Measurements from ENCODE around the gene DDX56.
"Not testable (repeated sequence)": the region's sequence is repeated elsewhere in the genome, so short reads cannot be mapped to it uniquely, and the experiment has no call there.

The DDX56 gene

DNA sequence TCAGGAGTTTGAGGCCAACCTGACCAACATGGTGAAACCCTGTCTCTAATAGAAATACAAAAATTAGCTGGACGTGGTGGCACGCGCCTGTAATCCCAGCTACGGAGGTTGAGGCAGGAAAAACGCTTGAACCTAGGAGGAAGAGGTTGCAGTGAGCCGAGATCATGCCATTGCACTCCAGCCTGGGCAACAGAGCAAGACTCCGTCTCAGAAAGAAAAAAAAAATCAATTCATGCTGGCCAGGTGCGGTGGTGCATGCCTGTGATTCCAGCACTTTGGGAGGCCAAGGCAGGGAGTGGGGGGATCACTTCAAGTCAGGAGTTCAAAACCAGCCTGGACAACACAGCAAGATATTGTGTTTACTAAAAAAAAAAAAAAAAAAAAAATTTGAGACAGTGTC is 23.5 kb upstream of the DDX56 start:
- DNase-seq (ENCODE audit: low read depth in 2 of 2): not testable (repeated sequence)

DNA sequence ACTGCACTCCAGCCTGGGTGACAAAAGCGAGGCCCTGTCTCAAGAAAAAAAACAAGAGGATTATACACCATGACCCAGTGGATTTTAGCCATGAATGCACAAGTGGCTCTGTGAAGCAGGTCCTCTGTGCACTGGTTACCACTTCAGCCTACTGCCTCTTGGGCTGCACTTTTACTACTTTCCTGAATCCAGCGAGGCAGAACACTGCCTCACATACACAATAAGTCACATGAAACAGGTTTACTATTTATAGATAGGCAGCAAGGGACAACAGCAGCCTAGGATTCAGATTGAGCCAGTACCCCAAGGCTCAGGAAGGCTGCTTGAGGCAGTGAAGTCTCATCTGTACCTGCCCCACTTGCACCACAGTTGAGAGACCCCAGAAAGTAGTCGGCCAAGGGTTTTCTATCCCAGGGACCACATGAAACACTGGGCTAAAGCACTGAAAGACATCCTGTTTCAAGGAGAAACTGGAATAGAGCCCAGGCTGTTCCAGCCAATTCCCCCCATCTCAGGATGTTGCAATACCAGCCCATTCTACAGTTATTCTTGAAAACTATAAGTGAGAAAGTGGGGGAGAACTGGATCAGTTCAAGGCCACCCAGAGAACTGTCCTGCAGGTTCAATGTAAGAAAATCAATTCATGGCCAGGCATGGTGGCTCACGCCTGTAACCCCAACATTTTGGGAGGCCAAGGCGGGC is 22.4 kb upstream of the DDX56 start:
- no peak for DNase-seq (ENCODE audit: low read depth in 2 of 2)

DNA sequence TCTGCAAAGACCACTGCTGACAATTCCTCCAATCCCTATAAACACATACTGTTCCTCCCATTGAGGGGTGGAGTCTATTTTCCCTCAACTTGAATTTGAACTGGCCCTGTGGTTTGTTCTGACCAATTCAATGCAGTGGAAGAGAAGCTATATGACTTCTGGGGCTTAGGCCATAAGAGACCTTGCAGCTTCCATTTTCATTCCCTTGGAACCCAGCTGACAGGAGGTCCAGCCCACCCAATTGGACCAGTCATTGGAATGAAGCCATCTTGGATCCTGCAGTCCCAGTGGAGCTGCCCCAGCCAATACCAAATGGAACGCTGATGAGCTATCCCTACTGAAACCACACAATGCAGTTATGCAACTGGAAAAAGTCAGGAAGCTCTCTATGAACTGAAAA is 17.2 kb upstream of the DDX56 start:
- DNase-seq (ENCODE audit: low read depth in 2 of 2): no peak

DNA sequence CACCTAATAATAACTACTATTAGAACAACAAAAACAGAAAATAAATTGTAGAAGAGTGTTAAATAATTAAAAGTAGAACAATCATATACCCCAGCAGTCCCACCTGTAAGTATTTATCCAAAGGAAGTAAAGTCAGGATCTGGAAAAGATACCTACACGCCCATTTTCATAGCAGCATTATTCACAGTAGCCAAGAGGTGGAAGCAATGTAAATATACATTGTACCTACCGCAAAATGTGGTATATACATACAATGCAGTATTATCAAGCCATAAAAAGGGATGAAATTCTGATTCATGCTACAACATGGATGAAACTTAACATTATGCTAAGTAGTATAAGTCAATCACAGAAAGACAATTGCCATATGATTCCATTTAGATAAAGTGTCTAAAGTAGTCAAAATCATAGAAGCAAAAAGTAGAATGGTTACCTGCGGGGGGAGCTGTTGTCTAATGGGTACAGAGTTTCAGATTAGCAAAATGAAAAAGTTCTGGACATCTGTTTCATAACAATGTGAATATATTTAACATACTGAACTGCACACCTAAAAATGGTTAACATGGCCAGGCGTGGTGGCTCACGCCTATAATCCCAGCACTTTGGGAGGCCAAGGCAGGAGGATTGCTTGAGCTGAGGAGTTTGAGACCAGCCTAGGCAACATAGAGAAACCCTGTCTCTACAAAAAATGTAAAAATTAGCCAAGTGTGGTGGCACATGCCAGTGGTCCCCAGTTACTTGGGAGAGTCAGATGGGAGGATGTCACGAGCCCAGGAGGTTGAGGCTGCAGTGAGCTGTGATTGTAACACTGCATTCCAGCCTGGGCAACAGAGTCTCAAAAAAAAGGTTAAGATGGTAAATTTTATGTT is 14.4 kb upstream of the DDX56 start:
- DNase-seq (ENCODE audit: low read depth in 2 of 2): peak in 1 of 2 donors; percentile 39

DNA sequence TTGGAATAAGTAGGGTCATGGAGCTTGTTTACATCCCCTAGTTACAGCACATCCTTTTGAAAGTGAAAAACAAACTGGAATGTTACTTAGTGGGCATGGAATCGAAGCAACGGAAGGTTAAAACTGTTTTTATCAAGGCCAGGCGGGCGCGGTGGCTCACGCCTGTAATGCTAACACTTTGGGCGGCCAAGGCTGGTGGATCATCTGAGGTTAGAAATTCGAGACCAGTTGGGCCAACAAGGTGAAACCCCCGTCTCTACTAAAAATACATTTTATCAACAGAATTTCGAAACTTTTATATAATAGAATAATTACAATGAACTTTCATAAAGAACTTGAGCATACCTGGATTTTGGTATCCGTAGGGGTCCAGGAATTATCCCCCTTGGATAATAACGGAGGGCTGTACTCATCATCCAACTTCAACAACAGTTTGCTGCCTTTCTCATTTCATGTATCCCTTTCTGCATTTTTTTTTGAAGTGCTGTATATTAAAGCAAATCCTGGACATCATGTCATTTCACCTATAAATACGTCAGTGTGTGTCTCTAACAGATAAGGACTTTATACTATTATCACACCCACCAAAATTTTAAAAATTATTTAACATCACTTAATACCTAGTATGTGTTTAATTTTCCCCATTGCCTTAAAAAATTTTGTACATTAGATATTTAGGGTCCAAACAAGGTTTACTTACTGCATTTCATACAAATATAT is 9.6 kb upstream of the DDX56 start:
- no peak for DNase-seq (ENCODE audit: low read depth in 2 of 2)

DNA sequence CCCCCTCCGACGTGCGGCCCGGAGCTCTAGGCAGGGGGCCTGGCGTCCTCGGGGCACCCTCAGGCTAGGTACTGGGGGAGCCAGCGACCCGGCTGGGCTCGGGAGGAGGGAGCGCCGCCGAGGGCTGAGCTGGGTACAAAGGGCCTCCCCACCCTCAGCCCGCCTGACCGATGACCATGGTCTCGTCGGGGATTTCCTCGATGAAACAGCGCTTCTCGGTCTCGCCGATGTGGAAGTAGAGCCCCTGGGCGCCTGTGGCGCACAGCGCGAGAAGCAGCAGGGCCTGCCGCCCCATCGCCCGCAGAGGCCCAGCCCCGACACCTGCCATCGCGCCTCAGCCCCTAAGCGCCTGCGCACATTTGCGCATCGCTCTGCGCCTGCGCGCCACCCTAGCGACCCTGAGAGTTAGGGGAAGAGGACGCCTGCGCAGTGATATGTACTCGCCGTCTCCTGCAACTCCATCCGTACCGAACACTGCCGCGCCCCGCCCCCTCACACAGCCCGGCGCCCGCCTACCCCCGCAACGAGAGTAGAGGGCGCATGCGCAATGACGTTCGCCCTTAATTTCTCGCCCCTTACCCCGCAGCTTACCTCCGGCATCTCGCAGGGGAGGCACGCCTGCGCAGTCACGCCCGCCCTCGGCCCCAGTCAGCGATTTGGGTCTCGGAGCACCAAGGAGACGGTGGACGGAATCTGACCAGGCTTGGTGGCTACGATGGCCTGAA is 8.3 kb upstream of the DDX56 start, which contains the start of gene TMED4:
TMED4 (minus strand) TSS at position 353 of the 725 bp plus-strand sequence; CDS start at position 328, 25 bp downstream.
- DNase-seq (ENCODE audit: low read depth in 2 of 2): peak; percentile 99 to 100

DNA sequence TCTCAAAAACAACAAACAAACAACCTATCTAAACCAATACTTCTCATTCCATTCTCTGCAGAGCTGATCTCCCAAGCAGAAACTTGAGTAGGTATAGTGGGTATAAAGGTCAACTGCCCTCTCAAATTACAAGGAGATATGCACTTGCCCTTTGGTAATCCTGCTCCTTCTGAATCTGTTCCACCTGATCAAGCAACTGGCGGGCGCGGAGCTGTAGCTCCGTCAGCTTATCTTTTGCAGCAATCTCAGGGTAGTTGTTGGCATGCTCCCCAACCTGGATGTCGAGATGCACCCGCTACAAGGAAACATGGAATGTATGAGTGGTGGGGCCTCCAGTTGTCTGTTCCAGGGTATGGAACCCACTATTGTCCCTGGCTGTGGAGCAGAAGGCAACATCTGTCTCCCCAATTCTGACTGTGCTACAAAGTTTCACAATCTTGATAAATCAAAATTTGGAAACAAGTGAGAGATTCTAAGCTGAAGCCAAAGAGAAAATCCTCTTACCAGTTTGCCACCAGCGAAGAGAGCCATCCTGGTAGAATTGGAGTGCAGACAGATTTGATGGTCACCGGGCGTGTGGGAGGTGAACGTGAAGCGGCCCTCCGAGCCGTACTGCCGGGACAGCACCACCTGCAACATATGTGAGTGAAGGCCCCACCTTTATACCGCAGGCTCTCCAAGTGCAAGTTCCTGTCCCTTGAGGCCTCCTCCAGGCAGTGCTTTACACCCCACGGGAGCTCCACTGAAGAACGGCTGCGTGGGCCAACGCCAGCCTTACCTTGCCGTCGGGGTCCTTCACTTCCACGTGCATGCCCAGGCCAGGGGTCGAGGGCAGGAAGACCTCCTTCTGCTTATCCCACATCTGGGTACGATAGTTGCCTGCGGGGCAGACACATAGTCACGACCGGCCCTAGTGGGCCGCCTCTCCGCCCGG is 7.5 kb upstream of the DDX56 start:
- peak in 1 of 2 donors; percentile 9 for DNase-seq (ENCODE audit: low read depth in 2 of 2)

DNA sequence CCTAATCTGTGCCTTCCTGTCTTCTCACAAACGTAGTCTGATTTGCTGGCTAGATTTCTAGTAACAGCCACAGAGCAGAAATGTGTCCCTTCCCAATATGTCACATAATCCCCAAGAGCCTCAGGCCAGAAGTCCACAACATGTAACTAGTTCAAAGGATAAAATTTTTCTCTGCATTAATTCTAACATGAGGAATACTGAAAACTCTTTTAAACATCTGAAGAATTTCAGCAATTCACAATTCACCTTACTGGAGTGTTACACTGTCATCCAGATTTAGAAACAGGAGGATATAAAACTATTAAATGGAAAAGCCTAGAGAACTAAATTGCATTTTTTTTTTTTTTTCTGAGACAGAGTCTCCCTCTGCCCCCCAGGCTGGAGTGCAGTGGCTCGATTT is 2.5 kb upstream of the DDX56 start:
- no peak for DNase-seq (ENCODE audit: low read depth in 2 of 2)

DNA sequence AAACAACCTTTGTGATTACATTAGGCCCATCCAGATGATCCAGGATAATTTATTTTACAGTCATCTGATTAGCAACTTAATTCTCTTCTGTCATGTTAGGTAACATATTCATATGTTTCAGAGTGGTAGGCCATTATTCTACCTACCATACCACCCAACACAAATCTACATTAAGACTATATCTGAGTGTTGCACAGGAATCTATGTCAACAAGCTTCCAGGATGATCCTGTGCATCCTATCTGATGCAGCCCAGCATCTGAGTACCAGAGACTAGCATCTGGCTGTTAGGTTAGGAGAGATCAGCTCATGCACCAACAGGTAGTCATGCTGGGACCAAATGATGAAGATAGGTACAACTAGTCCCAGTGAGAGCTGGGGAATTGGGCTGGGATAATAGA is 1.3 kb upstream of the DDX56 start:
- DNase-seq (ENCODE audit: low read depth in 2 of 2): no peak

DNA sequence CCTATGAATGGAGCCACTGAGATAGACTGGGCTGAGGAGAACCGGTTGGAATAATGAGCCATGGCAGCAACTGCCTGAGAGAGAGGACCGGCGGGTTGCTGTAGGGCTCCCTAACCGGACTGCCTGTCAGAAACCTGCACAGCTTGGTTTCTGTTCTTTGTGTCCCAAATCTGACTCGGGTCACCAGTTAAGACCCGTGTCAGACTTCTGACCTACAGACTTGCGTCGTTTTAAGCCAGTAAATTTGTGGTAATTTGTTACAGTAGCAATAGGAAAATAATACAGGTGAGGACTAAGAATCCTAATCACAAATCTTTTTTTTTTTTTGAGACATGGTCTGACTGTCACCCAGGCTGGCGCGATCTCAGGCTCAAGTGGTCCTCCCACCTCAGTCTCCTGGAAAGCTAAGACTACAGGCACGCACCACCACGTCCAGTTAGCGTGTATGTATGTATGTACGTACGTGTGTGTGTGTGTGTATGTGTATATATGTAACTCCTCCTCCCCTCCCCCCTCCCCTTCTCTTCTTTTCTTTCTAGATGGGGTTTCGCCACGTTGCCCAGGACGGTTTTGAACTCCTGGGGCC is 672 bp upstream of the DDX56 start:
- no peak for DNase-seq (ENCODE audit: low read depth in 2 of 2)

DNA sequence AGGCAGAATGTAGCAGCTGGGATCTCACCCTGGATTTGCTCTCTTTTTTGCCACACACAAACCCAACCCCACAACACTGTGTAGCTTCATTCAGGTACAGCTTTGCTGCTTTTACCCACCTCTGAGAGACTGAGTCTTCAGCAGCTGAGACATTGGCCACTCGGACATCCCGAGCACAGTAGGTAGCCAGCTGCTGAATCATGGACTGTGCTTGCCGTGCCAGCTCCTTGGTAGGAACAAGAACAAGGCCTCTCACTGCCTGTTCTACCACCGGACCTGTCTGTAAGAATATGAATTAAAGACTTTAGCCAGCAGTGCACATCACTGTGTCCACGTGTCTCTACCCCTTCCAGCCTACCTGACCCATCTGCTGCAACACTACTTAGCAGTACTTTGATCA is 937 bp downstream of the DDX56 start:
- no peak for DNase-seq (ENCODE audit: low read depth in 2 of 2)

DNA sequence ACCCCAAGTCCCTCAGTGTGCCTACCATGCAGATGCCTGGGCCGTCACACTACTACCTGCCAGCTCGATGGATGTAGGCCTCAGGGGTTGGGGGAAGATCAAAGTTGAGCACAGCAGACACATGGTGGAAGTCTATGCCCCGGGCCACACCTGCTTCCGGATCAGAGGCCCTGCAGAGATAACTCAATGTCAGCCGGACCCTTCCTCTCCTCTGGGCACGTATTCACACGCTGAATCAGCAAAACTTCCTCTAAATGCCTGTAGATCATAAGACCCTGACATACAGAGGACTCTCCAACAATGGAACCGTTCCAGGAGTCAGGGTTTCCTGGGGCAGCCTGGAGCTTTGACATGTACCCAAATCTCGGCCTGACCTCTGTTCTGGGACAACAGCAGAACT is 3.7 kb downstream of the DDX56 start:
- DNase-seq (ENCODE audit: low read depth in 2 of 2): no peak

DNA sequence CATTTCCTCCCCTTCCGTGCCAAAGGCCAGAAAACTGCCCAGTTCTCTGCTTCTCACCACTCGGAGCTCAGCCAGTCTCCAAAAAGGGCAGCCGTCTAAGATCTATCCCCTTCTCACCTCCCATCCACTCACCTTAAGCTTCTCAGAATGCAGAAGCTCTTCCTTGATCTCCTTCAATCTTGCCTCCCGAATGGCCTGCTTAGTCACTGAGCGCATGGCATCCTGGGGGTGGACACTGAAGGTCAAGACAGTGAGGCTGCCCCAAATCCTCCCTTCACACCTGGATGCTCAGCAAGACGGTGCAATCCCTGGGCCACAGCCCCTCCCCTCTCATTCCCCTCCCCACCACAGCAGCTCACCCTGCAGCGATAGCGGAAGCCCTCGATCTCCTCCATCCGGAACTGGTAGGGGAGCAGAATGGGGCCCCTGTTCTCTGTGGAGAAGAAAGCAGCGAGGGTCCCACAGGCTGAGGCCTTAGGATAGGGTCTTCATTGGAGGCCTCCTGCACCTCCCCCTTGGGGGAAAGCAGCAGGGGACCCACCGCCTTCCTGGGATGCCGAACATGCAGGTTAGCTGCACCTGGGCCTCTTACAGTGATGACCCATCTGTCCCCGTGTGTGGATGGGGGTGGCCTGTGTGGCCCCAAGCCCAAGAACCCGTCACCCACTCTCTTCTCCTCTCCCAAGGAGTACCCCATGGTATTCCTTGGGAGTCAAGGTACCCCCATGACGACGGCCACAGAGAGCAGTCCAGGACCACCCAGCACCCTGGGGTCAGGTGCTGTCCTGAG is 4.7 kb downstream of the DDX56 start:
- no peak for DNase-seq (ENCODE audit: low read depth in 2 of 2)

DNA sequence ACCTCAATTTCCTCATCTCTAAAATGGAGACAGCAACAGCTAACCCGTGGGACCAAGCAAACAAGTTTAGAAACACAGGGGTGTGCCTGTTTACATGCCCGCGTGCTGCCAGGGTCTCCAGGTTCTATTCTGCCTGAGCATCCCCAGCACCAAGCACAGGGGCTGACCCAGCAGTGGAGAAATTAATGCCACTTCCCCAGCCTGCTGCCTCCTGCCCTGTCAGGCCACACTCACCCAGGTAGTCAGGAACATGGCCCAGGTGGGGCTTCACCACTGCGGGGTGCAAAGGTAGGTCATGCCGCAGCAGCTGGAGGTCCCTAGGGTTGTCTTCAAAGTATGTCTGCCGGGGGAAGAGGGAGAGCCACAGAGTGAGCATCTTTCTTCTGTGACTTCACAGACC is 5.8 kb downstream of the DDX56 start:
- no peak for DNase-seq (ENCODE audit: low read depth in 2 of 2)

DNA sequence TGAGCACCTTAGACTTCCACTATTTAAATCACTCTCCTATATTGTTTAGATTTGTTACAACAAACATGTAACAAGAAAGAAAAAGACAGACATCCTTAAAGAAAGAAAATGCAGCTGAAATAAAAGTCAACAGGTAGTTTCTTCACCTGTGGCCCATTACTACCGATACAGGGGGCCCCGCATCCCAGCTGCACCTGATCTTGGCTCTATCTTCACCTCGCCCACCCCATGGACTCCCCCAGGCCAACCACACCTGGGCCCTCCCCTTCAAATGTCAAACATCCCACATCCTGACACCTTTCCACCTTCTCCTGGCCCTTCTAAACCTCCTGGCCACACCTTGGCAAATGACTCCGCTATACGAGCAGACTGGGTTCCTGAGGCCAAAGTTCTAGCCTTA is 7.0 kb downstream of the DDX56 start:
- no peak for DNase-seq (ENCODE audit: low read depth in 2 of 2)

DNA sequence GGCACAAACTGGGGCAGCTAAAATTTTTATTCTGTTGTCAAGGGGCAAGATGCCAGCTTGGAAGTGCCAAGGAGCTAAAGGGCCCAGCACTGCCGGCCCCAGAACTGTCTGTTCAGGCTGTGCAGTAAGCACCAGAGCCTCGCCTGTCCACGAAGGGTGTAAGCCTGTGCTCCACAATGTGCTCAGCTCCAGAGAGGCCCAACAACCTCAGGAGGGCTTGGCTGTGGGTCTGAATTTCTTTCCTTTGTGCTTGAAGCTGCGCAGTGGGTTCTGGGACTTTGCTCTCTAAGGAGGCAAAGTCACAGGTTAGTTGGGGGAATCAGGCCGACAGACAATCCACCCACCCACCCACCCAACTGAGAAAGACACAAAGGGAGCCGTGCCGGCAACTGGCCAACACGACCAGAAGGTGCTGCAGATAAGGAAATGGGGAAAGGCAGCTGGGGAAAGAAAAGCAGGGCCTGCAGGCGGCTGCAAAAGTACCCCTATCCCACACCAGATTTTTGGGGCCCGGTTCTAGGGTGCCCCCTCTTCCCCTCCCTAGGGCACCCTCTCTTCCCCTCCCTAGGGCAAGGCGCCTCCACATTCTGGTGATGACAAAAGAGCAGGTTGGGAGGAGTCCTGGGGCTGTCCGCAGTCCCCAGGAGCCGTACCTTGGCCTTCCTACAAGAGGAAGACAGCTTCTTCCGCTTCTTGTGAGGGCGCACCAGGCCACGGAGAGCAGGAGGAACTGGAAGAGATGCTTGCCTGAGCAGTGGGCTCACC is 7.7 kb downstream of the DDX56 start:
- no peak for DNase-seq (ENCODE audit: low read depth in 2 of 2)

DNA sequence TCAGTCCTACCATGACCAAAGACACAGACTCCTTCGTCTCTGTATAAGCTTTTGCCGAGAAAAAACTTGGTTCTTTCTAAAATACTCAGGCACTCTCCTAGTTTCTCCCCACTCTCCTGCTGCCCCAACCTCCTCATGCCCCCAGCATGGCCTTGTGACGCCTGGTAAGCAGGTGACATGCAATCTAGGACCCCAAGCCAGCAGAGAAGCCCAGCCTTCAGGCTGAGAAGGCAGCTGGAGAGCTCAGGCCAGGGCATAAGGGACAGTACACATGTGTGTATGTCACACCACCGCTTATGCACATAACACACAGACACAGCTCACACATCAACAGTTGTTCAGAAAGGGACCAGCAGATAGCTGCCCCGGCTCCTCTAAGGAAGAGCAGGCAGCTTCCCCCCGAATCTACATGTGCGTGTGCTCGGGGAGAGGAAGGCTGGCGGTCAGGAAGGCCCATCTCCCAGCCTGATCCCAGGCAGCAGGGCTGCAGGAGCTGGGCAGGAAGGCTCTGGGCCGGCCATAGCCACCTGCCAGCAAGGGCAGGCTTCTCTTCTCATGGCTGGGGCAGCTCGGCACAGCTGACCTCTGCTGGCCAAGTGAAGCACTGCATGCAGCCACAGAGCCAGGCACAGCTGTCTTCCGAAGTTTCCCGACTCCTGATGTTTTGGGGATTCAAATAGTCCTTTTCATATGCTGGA is 8.5 kb downstream of the DDX56 start:
- DNase-seq (ENCODE audit: low read depth in 2 of 2): peak; percentile 15 to 33

DNA sequence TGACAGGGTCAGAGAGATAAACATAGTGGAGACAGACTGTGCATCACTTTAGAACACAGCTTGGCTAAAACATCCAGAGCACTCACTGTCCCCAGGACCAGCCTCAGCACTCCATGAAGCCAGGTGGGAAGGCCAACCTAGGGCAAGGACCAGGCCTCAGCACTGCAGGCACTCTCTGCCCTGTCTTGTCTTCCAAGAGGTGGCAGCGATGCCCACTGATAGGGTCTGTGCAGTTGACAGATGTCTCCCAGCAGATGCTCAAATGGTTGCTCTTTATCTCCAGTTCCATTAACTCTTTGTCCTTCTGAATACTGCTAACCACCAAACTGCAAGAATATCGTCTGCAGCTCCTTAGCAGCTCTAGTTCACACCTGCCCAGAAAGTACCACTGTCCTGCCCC is 9.1 kb downstream of the DDX56 start:
- DNase-seq (ENCODE audit: low read depth in 2 of 2): no peak
